Loucy (cell line): ENCODE results near the gene RHOJ.

Source experiments
- CTCF ChIP-seq: fragments of 200-600 bp; sonication (generic); conservative IDR thresholded peaks from 2 replicates; pipeline ENCODE4 v1.5.1; 2014; ENCODE audit warnings: mild to moderate bottlenecking, antibody characterized with exemption, low read length
- EZH2phosphoT487 ChIP-seq: fragments of 200-600 bp; IDR thresholded peaks from 2 replicates; pipeline ENCODE4 v1.6.1; 2018; ENCODE audit warnings: antibody characterized with exemption, mild to moderate bottlenecking, moderate library complexity, borderline replicate concordance

GRCh38 chr14:63268771-63269170 lies 64.5 kb downstream of the RHOJ start:
- no peak for TF ChIP-seq CTCF
- TF ChIP-seq EZH2phosphoT487 = no peak
